DND-41 (cell line): ENCODE results near the gene ARMC12.

Experiments
- ATAC-seq: fragments of 200-7000 bp; cut with Tn5 transposase; 3 replicates; pipeline ENCODE4 v1.9.1; 2021; ENCODE audit warnings: low read depth; ENCODE audit not compliant: insufficient read depth
- DNase-seq: peaks from one replicate; pipeline ENCODE4 v3.0.0-alpha.2; 2020
- H2AFZ ChIP-seq: 2 replicates; pipeline ENCODE4 v1.6.0; 2012; ENCODE audit warnings: low read depth, low read length
- H3K27ac ChIP-seq: 2 replicates; pipeline ENCODE4 v1.5.1; 2012; ENCODE audit warnings: low read length, inconsistent platforms
- H3K27me3 ChIP-seq: fragments of 200-600 bp; sonication (generic); 2 replicates; pipeline ENCODE4 v1.6.0; 2012; ENCODE audit warnings: low read length, mild to moderate bottlenecking, inconsistent platforms; ENCODE audit not compliant: insufficient read depth, poor library complexity
- H3K36me3 ChIP-seq: 2 replicates; pipeline ENCODE4 v1.5.1; 2012; ENCODE audit warnings: low read length, inconsistent platforms; ENCODE audit not compliant: insufficient read depth
- H3K4me1 ChIP-seq: 2 replicates; pipeline ENCODE4 v1.5.1; 2012; ENCODE audit warnings: mild to moderate bottlenecking, low read length; ENCODE audit not compliant: insufficient read depth
- H3K4me2 ChIP-seq: 2 replicates; pipeline ENCODE4 v1.6.0; 2012; ENCODE audit warnings: mild to moderate bottlenecking, moderate library complexity, low read length, inconsistent platforms; ENCODE audit not compliant: insufficient read depth
- H3K4me3 ChIP-seq, 2 experiments: fragments of 200-600 bp in 1 of 2; shearing (Covaris generic) in 1 of 2; 2 replicates each; pipeline ENCODE4 v1.5.1; 2012 to 2016; ENCODE audit warnings: inconsistent platforms in 2 of 2, low read length in 2 of 2, mild to moderate bottlenecking in 2 of 2, low read depth in 1 of 2, moderate library complexity in 1 of 2
- H3K79me2 ChIP-seq: 2 replicates; pipeline ENCODE4 v1.6.0; 2012; ENCODE audit warnings: low read length, inconsistent platforms; ENCODE audit not compliant: insufficient read depth
- H3K9ac ChIP-seq: 2 replicates; pipeline ENCODE4 v1.6.0; 2012; ENCODE audit warnings: low read depth, mild to moderate bottlenecking, inconsistent platforms, low read length, moderate library complexity
- H3K9me3 ChIP-seq: 2 replicates; pipeline ENCODE4 v1.5.1; 2012; ENCODE audit warnings: low read length, moderate library complexity, mild to moderate bottlenecking, inconsistent platforms; ENCODE audit not compliant: insufficient read depth, severe bottlenecking
- H4K20me1 ChIP-seq: 2 replicates; pipeline ENCODE4 v1.6.0; 2012; ENCODE audit warnings: low read length; ENCODE audit not compliant: insufficient read depth
- EZH2 ChIP-seq: IDR thresholded peaks from 3 replicates; pipeline ENCODE4 v1.6.1; 2012; ENCODE audit warnings: borderline replicate concordance, low read depth, mild to moderate bottlenecking, moderate library complexity, low read length, inconsistent platforms; ENCODE audit not compliant: severe bottlenecking
- TF ChIP-seq, protein P1 (sequence below): IDR thresholded peaks from 2 replicates; pipeline ENCODE4 v1.5.1; 2012; ENCODE audit warnings: borderline replicate concordance, low read length, moderate library complexity, mild to moderate bottlenecking; ENCODE audit not compliant: poor library complexity, severe bottlenecking; ENCODE audit errors: extremely low read depth

The ARMC12 gene

DNA sequence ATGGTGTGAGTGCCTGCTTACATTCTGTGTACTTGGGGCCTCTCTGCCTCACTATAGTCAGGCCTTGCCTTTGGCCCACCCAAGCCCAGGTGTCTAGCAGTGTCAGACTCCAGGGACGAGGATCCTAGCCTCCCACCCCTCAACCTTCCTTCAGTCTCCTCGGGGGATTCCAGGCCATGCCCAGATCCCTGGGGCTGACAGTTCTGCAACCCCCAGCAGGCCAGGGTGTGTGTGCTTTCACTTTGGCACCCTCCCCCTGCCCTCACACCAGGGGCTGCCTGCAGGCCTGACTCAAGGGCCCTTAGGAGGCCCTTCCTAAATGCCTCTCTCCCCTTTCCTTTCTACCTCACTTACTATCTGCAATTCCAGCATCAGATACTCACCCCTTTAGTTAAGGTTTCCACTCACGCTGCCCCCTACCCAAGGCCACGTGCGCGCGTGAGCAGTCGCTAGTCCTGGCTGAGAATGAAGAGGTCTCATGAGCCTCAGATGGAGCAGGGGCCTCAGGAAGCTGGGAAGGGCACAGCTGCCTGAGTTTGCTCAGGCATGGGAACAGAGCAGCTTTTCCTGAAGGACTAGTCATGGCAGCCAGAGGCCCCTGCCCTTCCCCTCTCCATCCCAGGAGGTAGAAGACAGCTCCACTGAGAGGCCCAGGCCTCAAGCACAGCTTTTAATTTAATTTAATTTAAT, 61.1 kb downstream of the ARMC12 start:
- H3K9me3 ChIP-seq: no peaks in the 10 kb centered on the region
- no peak overlapping the region for H3K9ac ChIP-seq
- no peaks in the 10 kb centered on the region for H3K79me2 ChIP-seq
- no peak for TF ChIP-seq EZH2
- TF ChIP-seq, protein P1, sequence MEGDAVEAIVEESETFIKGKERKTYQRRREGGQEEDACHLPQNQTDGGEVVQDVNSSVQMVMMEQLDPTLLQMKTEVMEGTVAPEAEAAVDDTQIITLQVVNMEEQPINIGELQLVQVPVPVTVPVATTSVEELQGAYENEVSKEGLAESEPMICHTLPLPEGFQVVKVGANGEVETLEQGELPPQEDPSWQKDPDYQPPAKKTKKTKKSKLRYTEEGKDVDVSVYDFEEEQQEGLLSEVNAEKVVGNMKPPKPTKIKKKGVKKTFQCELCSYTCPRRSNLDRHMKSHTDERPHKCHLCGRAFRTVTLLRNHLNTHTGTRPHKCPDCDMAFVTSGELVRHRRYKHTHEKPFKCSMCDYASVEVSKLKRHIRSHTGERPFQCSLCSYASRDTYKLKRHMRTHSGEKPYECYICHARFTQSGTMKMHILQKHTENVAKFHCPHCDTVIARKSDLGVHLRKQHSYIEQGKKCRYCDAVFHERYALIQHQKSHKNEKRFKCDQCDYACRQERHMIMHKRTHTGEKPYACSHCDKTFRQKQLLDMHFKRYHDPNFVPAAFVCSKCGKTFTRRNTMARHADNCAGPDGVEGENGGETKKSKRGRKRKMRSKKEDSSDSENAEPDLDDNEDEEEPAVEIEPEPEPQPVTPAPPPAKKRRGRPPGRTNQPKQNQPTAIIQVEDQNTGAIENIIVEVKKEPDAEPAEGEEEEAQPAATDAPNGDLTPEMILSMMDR: no peak
- DNase-seq (no peak), ATAC-seq (no peak)
- H3K4me2 ChIP-seq: no peak overlapping the region
- H3K27me3 ChIP-seq: peaks cover 9% of the 10 kb centered on the region
- no peak overlapping the region for H3K27ac ChIP-seq
- H3K4me3 ChIP-seq: no peak overlapping the region
- no peaks in the 10 kb centered on the region for H3K4me1 ChIP-seq
- no peaks in the 10 kb centered on the region for H3K36me3 ChIP-seq
- no peak overlapping the region for H2AFZ ChIP-seq
- peaks cover 13% of the 10 kb centered on the region for H4K20me1 ChIP-seq
